KBM-7 (cell line): Measurements from ENCODE around the gene JPH3.

Source experiments
- DNase-seq: peaks from one replicate; pipeline ENCODE4 v3.0.0-alpha.2; 2015
- in situ Hi-C: fragments of 300-500 bp; cut with MboI; formaldehyde crosslinking; loops from 2 replicates; pipeline ENCODE4 v1.14.3; 2020; ENCODE audit warnings: low sequenced_read_pairs, low pct_unique_long_range_greater_than_20kb, mixed read lengths

The JPH3 gene

GRCh38 chr16:87641721-87642120 lies 39.4 kb downstream of the JPH3 start:
- no peak for DNase-seq
- in situ Hi-C loops = no loop called here

GRCh38 chr16:87642491-87642890 lies 40.2 kb downstream of the JPH3 start:
- in situ Hi-C loops = no loop called here
- no peak for DNase-seq

GRCh38 chr16:87644186-87644585 lies 41.9 kb downstream of the JPH3 start:
- in situ Hi-C loops = no loop called here
- DNase-seq = no peak

GRCh38 chr16:87644596-87644995 lies 42.3 kb downstream of the JPH3 start:
- no peak for DNase-seq
- in situ Hi-C loops = no loop called here

- no peak for DNase-seq
- in situ Hi-C loops = no loop called here
These were observed 43.5 kb downstream of the JPH3 start for GRCh38 chr16:87645802-87646201.

GRCh38 chr16:87647431-87648185 lies 45.3 kb downstream of the JPH3 start:
- in situ Hi-C loops = no loop called here

DNA sequence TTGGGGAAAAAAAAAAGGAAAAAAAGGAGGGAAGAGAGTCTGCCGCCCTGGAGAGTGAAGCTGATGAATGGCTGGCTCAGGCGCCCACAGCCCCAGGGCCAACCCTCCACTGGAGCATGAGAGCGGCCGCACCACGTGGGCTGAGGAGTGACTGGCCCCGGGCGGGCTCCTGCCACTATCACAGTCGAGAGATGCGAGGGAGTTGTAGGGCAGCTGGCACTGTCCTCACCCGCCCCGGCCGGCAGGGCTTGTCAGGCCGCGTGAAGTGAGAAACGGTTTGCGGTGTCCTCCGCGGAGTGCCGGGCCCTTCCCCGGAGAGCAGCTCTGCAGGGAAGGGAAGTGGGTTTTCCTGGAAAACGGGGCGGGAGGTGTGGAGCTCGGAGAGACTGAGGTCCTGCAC lies 45.9 kb downstream of the JPH3 start:
- in situ Hi-C loops = no loop called here

More at GRCh38 chr16:87647431-87648185, 45.3 kb downstream of the JPH3 start:
- peak; percentile 42 for DNase-seq

DNA sequence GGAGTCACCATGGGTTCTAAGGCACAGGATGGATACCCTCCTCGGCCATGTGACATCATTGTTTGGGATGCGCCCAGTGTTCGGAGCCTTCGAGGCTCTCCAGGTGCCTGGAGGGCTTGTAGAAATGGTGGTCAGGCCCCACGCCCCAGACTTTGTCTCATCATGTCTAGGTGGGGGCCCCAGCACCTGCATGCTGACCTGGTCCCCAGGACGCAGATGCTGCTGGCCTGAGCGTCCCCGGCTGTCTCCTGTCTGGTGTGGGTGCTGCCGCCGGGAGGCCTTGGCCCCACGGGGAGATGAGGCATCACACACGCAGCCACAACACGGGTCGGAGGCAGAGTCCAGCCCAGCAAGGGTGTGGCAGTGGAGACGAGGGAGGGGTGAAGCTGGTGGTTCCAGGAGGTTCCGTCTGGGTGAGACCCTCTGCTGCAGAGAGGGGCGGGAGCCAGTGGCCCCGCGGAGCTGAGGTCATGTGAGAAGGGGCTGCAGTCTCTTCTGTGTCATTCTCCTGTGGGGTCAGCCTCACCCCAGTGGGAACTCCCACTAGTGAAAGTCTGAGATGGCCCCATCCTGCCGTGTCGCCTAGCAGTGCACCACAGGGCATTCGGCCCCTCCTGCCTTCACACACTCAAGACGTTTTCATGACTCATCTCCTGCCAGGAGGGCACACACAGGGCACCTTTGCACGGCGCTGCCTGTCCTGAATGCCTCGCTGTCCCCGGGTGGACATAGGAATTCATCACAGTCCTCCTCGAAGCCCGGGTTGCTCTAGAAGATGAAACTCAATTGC lies 46.6 kb downstream of the JPH3 start:
- in situ Hi-C loops = no loop called here
- no peak for DNase-seq

More for the DNA sequence above, 45.9 kb downstream of the JPH3 start:
- peak; percentile 67 for DNase-seq

- DNase-seq = no peak
- in situ Hi-C loops = no loop called here
These were observed 50.1 kb downstream of the JPH3 start for GRCh38 chr16:87652386-87652785.

DNA sequence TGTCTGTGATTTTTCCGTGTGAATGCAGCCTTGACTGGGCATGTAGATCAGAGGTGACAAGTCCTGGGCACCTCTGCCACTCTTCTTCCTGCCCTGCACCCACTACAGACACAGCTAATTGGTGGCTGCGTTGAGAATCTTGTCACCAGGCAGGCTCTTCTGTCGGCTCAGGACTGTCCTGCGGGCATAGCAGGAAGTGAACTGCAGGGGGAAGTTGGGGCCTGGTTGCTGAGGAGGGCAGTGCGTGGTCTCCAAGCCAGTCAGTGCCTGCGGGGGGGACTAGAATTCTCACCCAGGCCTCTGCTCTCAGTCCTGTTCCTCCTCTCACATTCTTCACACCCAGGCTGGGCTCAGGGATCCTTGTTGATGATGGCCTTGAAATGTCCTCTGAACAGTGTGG lies 50.5 kb downstream of the JPH3 start:
- in situ Hi-C loops = no loop called here
- DNase-seq = peak; percentile 62

DNA sequence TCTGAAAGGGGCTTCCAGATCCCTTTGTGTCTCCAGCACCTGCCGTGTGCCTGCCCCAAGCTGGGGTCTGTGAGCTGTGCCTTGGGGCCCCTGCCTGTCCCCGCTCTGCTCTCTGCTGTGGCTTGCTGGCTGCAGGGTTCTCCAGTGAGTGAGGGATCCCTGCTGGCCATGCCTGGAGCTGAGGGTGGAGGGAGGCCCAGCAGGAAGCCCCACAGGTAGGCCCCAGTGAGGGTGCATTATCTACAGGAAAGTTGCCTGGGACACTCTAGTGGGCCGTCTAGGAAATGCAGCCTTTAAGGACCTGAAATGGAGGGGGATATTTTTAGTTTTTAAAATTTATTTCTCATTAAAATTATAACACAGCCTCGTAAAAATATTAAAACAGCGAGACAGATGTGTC lies 50.9 kb downstream of the JPH3 start:
- DNase-seq = no peak
- in situ Hi-C loops = no loop called here

DNA sequence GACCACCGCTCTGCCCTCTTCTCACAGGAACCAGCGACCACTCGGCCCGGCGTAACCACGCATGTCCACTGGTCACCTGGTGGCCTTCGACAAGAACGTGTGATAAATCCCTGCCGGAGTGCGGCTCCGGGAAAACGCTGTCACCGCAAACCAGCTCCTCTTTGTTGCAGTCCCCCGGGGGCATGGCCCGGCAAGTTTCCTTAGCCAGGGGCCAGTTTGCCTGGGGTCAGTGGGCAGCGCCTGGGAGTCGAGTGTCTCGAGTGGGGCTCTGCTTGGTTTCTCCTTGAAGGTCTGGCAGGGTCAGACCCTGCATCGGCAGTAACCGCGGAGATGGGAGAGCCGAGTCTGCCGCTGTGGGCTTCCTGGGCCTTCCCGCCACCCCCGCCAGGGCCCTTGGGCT lies 52.5 kb downstream of the JPH3 start:
- no peak for DNase-seq
- in situ Hi-C loops = no loop called here

GRCh38 chr16:87656328-87656727 lies 54.0 kb downstream of the JPH3 start:
- no peak for DNase-seq
- in situ Hi-C loops = no loop called here

DNA sequence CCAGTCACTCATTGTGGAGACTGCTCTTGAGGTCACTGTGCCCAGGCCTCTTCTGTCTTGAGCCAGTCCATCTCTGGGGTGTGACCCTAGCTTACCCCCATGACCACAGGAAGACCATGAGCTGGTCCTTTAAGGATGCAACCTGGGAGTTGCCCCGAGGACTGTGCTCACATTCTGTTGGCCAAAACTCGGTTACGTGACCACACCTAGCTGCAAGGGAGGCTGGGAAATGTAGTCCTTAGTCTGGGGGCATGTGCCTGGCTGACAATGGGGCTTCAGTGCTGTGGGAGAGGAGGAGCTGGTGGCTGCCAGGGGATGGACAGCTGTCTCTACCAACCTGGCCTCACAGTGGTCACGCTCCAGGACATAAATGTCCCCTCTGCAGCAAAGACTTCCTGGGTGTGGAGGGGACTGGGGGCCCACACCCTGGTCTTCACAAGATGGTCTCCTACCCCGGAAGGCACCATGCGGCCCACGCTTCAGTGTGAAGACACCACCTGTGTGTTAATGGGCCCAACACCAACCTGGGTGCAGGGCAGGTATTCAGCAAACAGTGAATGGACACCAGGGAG lies 55.4 kb downstream of the JPH3 start:
- peak; percentile 24 for DNase-seq
- in situ Hi-C loops = no loop called here

- in situ Hi-C loops = no loop called here
- no peak for DNase-seq
These were observed 56.4 kb downstream of the JPH3 start for GRCh38 chr16:87658564-87659225.

GRCh38 chr16:87661561-87661960 lies 59.3 kb downstream of the JPH3 start:
- peak; percentile 97 for DNase-seq
- in situ Hi-C loops = loop anchor here (10.0 kb wide), 1 partner anchor 57 kb away; the partner anchor contains the start of gene JPH3

DNA sequence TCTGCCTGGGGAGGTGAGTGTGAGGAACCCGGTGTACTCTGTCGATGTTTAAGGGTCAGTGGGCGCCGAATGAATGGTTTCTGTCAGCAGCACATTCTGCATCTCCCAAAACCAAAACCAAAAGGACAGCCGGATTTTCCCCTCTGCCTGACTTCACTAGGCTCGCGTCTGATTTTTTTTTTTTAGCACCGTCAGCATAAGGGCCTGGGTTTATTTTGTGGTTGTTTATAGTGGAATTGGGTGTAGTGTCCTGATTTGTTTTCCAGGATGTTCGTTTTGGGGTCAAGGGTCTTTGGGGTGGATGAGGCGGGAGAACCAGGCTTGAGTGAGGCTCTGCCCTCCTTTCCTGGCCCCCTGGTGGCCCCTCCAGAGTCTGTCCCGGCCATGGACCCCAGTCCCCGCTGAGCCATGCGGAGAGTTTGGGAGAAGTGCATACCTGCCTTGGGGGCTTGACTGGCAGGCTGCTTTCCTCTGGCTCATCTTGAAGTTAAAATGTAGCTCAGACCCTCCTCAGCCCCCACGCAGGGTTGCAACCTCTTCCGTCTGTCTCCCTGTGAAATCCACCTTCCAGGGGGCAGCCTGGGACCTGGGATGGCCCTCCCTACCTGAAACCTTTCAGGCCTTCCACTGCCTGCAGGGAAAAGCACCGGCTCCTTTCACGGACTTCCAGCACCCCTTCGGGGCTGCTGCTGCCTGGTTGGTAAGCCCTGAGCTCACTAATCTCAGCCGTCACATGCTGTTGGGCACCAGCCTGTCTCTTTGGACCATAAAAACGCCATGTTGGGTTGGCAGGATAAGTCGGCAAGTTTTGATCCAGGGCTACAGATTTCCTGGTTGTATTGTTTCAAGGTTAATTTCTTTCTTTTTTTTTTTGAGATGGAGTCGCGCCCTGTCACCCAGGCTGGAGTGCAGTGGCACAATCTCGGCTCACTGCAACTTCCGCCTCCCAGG lies 60.2 kb downstream of the JPH3 start:
- DNase-seq = no peak
- in situ Hi-C loops = loop anchor here (10.0 kb wide), 1 partner anchor 58 kb away; the partner anchor contains the start of gene JPH3

DNA sequence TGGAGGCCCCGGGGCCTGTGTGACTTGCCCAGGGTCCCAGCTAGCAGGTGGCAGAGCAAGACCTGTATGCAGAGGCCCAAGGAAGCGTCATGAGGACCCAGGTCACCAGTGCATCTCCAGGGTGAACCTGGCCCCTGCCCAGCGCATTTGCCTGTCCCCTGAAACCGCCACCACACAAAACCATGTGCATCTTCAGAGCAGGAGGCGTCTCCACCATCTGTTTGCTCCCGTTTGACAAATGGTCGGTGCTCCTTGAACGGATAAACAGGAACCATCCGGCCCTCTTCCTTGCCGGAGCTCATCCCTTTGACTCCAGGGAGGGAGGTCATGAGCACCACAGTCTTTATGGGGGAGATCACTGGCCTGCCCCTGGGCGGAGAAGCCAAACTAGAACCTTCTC lies 62.5 kb downstream of the JPH3 start:
- no peak for DNase-seq
- in situ Hi-C loops = loop anchor here (10.0 kb wide), 1 partner anchor 60 kb away; the partner anchor contains the start of gene JPH3
